ENCODE measurements around the gene IRAK1. TPM values are rescaled to one million over a fixed set of nuclear protein-coding genes. Genes with fewer than 3 reads are reported as not detected.

Gene IRAK1
- polyA plus RNA-seq, 1 donor (not counting 4 experiments of a cell fraction or from before 2014, with no cell fraction given) = 41.5 TPM

GRCh38 chrX:154025230-154025629 lies 5.5 kb upstream of the IRAK1 start:
- FAIRE-seq = no peak
- dilution Hi-C loops (cut with MboI; ENCODE audit: extremely low pct_ligation_motif_present, low sequenced_read_pairs) = no loop called here
- Histone ChIP-seq H3K4me1 (ENCODE audit: control insufficient read depth, extremely low read depth, insufficient read depth, low read length) (peaks cover 24% of the 10 kb centered on the region), H3K4me2 (ENCODE audit: control insufficient read depth, extremely low read depth, insufficient read depth, low read depth, low read length) (peak overlapping the region; percentile 50), H3K79me2 (ENCODE audit: control insufficient read depth, insufficient read depth, low read length) (no peaks in the 10 kb centered on the region), H3K27me3 (ENCODE audit: control insufficient read depth, extremely low read depth, insufficient read depth, low read length) (no peaks in the 10 kb centered on the region), H2AFZ (ENCODE audit: control insufficient read depth, low read length) (no peak overlapping the region), H3K9me3 (ENCODE audit: control insufficient read depth, low read depth, low read length) (no peaks in the 10 kb centered on the region), H3K27ac (ENCODE audit: control insufficient read depth, insufficient read depth, low read length) (peak overlapping the region; percentile 39), H3K4me3 (ENCODE audit: control insufficient read depth in 2 of 3, extremely low read depth in 1 of 3, insufficient read depth in 2 of 3, low read depth in 1 of 3, low read length in 3 of 3) (no peak overlapping the region), H4K20me1 (ENCODE audit: control insufficient read depth, extremely low read depth, insufficient read depth, low read length) (no peaks in the 10 kb centered on the region), H3K36me3 (ENCODE audit: control insufficient read depth in 2 of 2, extremely low read depth in 1 of 2, insufficient read depth in 2 of 2, low read length in 2 of 2) (peaks cover under 1 to 4% of the 10 kb centered on the region in 2 experiments), H3K9ac (ENCODE audit: control insufficient read depth, extremely low read depth, insufficient read depth, low read length) (peak overlapping the region; percentile 40), H3K9me1 (ENCODE audit: control insufficient read depth, extremely low read depth, insufficient read depth, low read length) (no peaks in the 10 kb centered on the region)
- TF ChIP-seq, protein P1, sequence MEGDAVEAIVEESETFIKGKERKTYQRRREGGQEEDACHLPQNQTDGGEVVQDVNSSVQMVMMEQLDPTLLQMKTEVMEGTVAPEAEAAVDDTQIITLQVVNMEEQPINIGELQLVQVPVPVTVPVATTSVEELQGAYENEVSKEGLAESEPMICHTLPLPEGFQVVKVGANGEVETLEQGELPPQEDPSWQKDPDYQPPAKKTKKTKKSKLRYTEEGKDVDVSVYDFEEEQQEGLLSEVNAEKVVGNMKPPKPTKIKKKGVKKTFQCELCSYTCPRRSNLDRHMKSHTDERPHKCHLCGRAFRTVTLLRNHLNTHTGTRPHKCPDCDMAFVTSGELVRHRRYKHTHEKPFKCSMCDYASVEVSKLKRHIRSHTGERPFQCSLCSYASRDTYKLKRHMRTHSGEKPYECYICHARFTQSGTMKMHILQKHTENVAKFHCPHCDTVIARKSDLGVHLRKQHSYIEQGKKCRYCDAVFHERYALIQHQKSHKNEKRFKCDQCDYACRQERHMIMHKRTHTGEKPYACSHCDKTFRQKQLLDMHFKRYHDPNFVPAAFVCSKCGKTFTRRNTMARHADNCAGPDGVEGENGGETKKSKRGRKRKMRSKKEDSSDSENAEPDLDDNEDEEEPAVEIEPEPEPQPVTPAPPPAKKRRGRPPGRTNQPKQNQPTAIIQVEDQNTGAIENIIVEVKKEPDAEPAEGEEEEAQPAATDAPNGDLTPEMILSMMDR (optimal IDR thresholded peaks at IDR 0.05 in 1 of 3, IDR thresholded peaks at IDR 0.05 in 1 of 3, conservative IDR thresholded peaks at IDR 0.05 in 1 of 3; ENCODE audit: extremely low read depth in 1 of 3, insufficient read depth in 2 of 3, low read length in 3 of 3) = no peak
- TF ChIP-seq EZH2 (IDR thresholded peaks at IDR 0.05; ENCODE audit: low read length) = no peak
- peak; percentile 25 for DNase-seq (ENCODE audit: low read depth, low spot score)

DNA sequence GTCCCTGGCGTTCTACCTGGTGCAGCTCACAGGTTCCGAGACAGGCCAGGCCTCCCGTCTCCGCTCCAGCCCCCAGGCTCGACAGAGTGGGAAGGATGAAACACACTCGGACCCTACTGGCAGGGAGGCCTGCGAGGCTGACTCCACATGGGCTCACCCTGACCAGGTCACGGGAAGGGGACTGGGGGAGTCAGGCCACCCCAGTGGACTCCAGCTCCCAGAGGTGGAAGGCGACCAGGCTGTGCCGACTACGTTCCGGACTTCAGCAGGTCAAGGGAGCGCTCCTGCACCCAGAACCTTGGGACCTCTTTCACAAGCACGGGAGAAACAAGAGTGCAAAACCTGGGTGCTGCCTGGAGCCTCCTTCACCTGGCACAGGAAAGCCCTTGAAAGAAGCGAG lies 4.6 kb upstream of the IRAK1 start:
- peaks cover 0 to 2% of the 10 kb centered on the region in 2 experiments for H3K36me3 ChIP-seq (ENCODE audit: control insufficient read depth in 2 of 2, extremely low read depth in 1 of 2, insufficient read depth in 2 of 2, low read length in 2 of 2)
- no peak for TF ChIP-seq EZH2 (IDR thresholded peaks at IDR 0.05; ENCODE audit: low read length)
- TF ChIP-seq, protein P1 (optimal IDR thresholded peaks at IDR 0.05 in 1 of 3, IDR thresholded peaks at IDR 0.05 in 1 of 3, conservative IDR thresholded peaks at IDR 0.05 in 1 of 3; ENCODE audit: extremely low read depth in 1 of 3, insufficient read depth in 2 of 3, low read length in 3 of 3) = no peak
- no peaks in the 10 kb centered on the region for H3K27me3 ChIP-seq (ENCODE audit: control insufficient read depth, extremely low read depth, insufficient read depth, low read length)
- no peak overlapping the region for H2AFZ ChIP-seq (ENCODE audit: control insufficient read depth, low read length)
- no peak for DNase-seq (ENCODE audit: low read depth, low spot score)
- H3K79me2 ChIP-seq (ENCODE audit: control insufficient read depth, insufficient read depth, low read length) = peaks cover 2% of the 10 kb centered on the region
- dilution Hi-C loops (cut with MboI; ENCODE audit: extremely low pct_ligation_motif_present, low sequenced_read_pairs) = no loop called here
- H3K27ac ChIP-seq (ENCODE audit: control insufficient read depth, insufficient read depth, low read length) = no peak overlapping the region
- no peak overlapping the region for H3K4me2 ChIP-seq (ENCODE audit: control insufficient read depth, extremely low read depth, insufficient read depth, low read depth, low read length)
- H3K4me3 ChIP-seq (ENCODE audit: control insufficient read depth in 2 of 3, extremely low read depth in 1 of 3, insufficient read depth in 2 of 3, low read depth in 1 of 3, low read length in 3 of 3) = no peak overlapping the region
- H3K4me1 ChIP-seq (ENCODE audit: control insufficient read depth, extremely low read depth, insufficient read depth, low read length) = peaks cover 24% of the 10 kb centered on the region
- no peak for FAIRE-seq
- H3K9ac ChIP-seq (ENCODE audit: control insufficient read depth, extremely low read depth, insufficient read depth, low read length) = no peak overlapping the region
- no peaks in the 10 kb centered on the region for H3K9me1 ChIP-seq (ENCODE audit: control insufficient read depth, extremely low read depth, insufficient read depth, low read length)
- no peaks in the 10 kb centered on the region for H4K20me1 ChIP-seq (ENCODE audit: control insufficient read depth, extremely low read depth, insufficient read depth, low read length)
- H3K9me3 ChIP-seq (ENCODE audit: control insufficient read depth, low read depth, low read length) = no peaks in the 10 kb centered on the region

Data from keratinocyte (primary cell).